CD4-positive, alpha-beta T cell (primary cell): ENCODE measurements around the gene SFMBT1. TPM values are rescaled to one million over a fixed set of nuclear protein-coding genes. Genes with fewer than 3 reads are reported as not detected.

Experiments used
- ATAC-seq: fragments of 200-7000 bp; cut with Tn5 transposase; one replicate; pipeline ENCODE4 v1.10.0; 2022; ENCODE audit warnings: mild to moderate bottlenecking; ENCODE audit not compliant: poor library complexity
- CTCF ChIA-PET: fragments of 350-600 bp; sonication (Branson Sonifier 250); formaldehyde crosslinking; loops from one replicate; lab custom pipeline; 2021; ENCODE audit warnings: antibody characterized with exemption, inconsistent platforms; lab: Charles Lee
- POLR2A ChIA-PET: fragments of 350-600 bp; sonication (Branson Sonifier 250); formaldehyde crosslinking; loops from one replicate; lab custom pipeline; 2021; ENCODE audit warnings: antibody characterized with exemption, inconsistent platforms; lab: Charles Lee
- DNase-seq, 14 experiments: peaks; one replicate each; pipeline ENCODE4 v3.0.0-alpha.2; 2013 to 2020; ENCODE audit warnings: mixed read lengths in 2 of 14
- H3K27ac ChIP-seq, 2 donors: one replicate each; pipeline versions ENCODE4 v1.5.1 to v1.7.0; 2013; ENCODE audit warnings: low read length in 2 of 2, low read depth in 1 of 2, mild to moderate bottlenecking in 1 of 2
- H3K27me3 ChIP-seq, 2 experiments: 1 replicate in 1 of 2; 2 replicates in 1 of 2; pipeline versions ENCODE4 v1.6.1 to v1.7.0; 2013; ENCODE audit warnings: low read length in 2 of 2, control low read depth in 1 of 2, mild to moderate bottlenecking in 1 of 2, moderate library complexity in 1 of 2; ENCODE audit not compliant: insufficient read depth in 2 of 2, control insufficient read depth in 1 of 2
- H3K36me3 ChIP-seq: one replicate; pipeline ENCODE4 v1.6.1; 2013; ENCODE audit warnings: low read length, control low read depth; ENCODE audit not compliant: insufficient read depth
- H3K4me1 ChIP-seq: one replicate; pipeline ENCODE4 v1.6.1; 2013; ENCODE audit warnings: low read length, control low read depth; ENCODE audit not compliant: insufficient read depth
- H3K4me3 ChIP-seq: one replicate; pipeline ENCODE4 v1.5.1; 2013; ENCODE audit warnings: mild to moderate bottlenecking, low read length, moderate library complexity
- H3K9me3 ChIP-seq, 2 experiments: 1 replicate in 1 of 2; 2 replicates in 1 of 2; pipeline versions ENCODE4 v1.6.1 to v1.7.0; 2013; ENCODE audit warnings: low read length in 2 of 2, mild to moderate bottlenecking in 2 of 2, control low read depth in 1 of 2, moderate library complexity in 1 of 2; ENCODE audit not compliant: control insufficient read depth in 1 of 2, insufficient read depth in 1 of 2
- H3K27ac Mint-ChIP-seq: one replicate; pipeline ENCODE4 v1.8.0; 2020; ENCODE audit warnings: mixed read lengths
- H3K27me3 Mint-ChIP-seq: one replicate; pipeline ENCODE4 v1.8.0; 2021; ENCODE audit warnings: mixed read lengths
- H3K36me3 Mint-ChIP-seq: one replicate; pipeline ENCODE4 v1.8.0; 2021; ENCODE audit warnings: low read depth, mixed read lengths
- H3K4me1 Mint-ChIP-seq: one replicate; pipeline ENCODE4 v1.8.0; 2021; ENCODE audit warnings: low read depth, mixed read lengths
- H3K4me3 Mint-ChIP-seq: one replicate; pipeline ENCODE4 v1.8.0; 2020; ENCODE audit warnings: mild to moderate bottlenecking, mixed read lengths
- H3K9me3 Mint-ChIP-seq: one replicate; pipeline ENCODE4 v1.8.0; 2020; ENCODE audit warnings: mixed read lengths
- CTCF ChIP-seq: fragments of 200-600 bp; IDR thresholded peaks from one replicate; pipeline ENCODE4 v1.8.0; 2022; ENCODE audit warnings: antibody characterized with exemption, mild to moderate bottlenecking
- intact Hi-C, 2 experiments: fragments of 100-400 bp; cut with DNase I in 1 of 2; cut with micrococcal nuclease in 1 of 2; formaldehyde crosslinking; loops; one replicate each; pipeline versions ENCODE4 v1.15.1 to v1.9.0; 2023 to 2025; cut with DNase I, micrococcal nuclease
- total RNA-seq, 174 experiments: library from RNA in 2 of 174; stranded (reverse) in 2 of 174; gene quantifications; one replicate each; pipeline ENCODE4 v1.2.3 and lab custom pipeline; 2021 to 2026

Gene SFMBT1
- total RNA-seq, 2 experiments from 2014 or later: 54.3 to 55.9 TPM

- Histone ChIP-seq H3K27me3 (no peaks in the 10 kb centered on the region), H3K27ac (no peak overlapping the region), H3K36me3 (peaks cover 4% of the 10 kb centered on the region), H3K9me3 (peaks cover 0 to 21% of the 10 kb centered on the region in 2 experiments), H3K4me3 (no peak overlapping the region), H3K4me1 (no peaks in the 10 kb centered on the region)
- TF ChIP-seq CTCF: no peak
- no peaks in the 10 kb centered on the region for H3K27me3 Mint-ChIP-seq
- no peak overlapping the region for H3K27ac Mint-ChIP-seq
- ChIA-PET CTCF (no interaction called here), POLR2A (interaction anchor here (0.5 kb wide), 1 partner anchor 256 kb away, joined by 3 read pairs; no protein-coding TSS in a partner anchor)
- H3K4me1 Mint-ChIP-seq: no peaks in the 10 kb centered on the region
- peaks cover 50% of the 10 kb centered on the region for H3K36me3 Mint-ChIP-seq
- intact Hi-C loops: loop anchor here in 1 of 2 experiments (10.0 kb wide), 1 partner anchor 828 kb away; no protein-coding TSS in a partner anchor
- ATAC-seq (no peak), DNase-seq (no peak)
- H3K9me3 Mint-ChIP-seq: peaks cover 2% of the 10 kb centered on the region
- no peak overlapping the region for H3K4me3 Mint-ChIP-seq
These were observed 179.4 kb downstream of the SFMBT1 start for GRCh38 chr3:52866427-52866826.

GRCh38 chr3:52865994-52866393 is 179.9 kb downstream of the SFMBT1 start:
- no peak for TF ChIP-seq CTCF
- H3K4me3 Mint-ChIP-seq: no peak overlapping the region
- POLR2A ChIA-PET: interaction anchor here (0.5 kb wide), 1 partner anchor 257 kb away, joined by 3 read pairs; no protein-coding TSS in a partner anchor
- H3K9me3 Mint-ChIP-seq: peaks cover 2% of the 10 kb centered on the region
- no peaks in the 10 kb centered on the region for H3K4me1 ChIP-seq
- peaks cover 4% of the 10 kb centered on the region for H3K36me3 ChIP-seq
- H3K27me3 ChIP-seq: no peaks in the 10 kb centered on the region
- no peak for ATAC-seq
- no peaks in the 10 kb centered on the region for H3K27me3 Mint-ChIP-seq
- no peak overlapping the region for H3K4me3 ChIP-seq
- peaks cover 0 to 21% of the 10 kb centered on the region in 2 experiments for H3K9me3 ChIP-seq
- no peak overlapping the region for H3K27ac Mint-ChIP-seq
- H3K4me1 Mint-ChIP-seq: no peaks in the 10 kb centered on the region
- H3K27ac ChIP-seq: no peak overlapping the region
- CTCF ChIA-PET: no interaction called here
- peaks cover 50% of the 10 kb centered on the region for H3K36me3 Mint-ChIP-seq
- no peak for DNase-seq
- intact Hi-C loops: loop anchor here in 1 of 2 experiments (10.0 kb wide), 1 partner anchor 829 kb away; no protein-coding TSS in a partner anchor

GRCh38 chr3:52860424-52860768 is 185.5 kb downstream of the SFMBT1 start:
- Histone ChIP-seq H3K27ac (no peak overlapping the region), H3K4me3 (no peak overlapping the region), H3K27me3 (no peaks in the 10 kb centered on the region), H3K4me1 (no peaks in the 10 kb centered on the region), H3K9me3 (peaks cover 0 to 8% of the 10 kb centered on the region in 2 experiments), H3K36me3 (peaks cover 20% of the 10 kb centered on the region)
- ATAC-seq (no peak), DNase-seq (no peak)
- Mint-ChIP-seq H3K36me3 (peaks cover 44% of the 10 kb centered on the region), H3K4me3 (no peak overlapping the region), H3K9me3 (peaks cover 2% of the 10 kb centered on the region), H3K4me1 (no peaks in the 10 kb centered on the region), H3K27ac (peak overlapping the region; percentile 9), H3K27me3 (no peaks in the 10 kb centered on the region)
- intact Hi-C loops: loop anchor here in 1 of 2 experiments (10.0 kb wide), 1 partner anchor 834 kb away; no protein-coding TSS in a partner anchor
- CTCF ChIA-PET: no interaction called here
- TF ChIP-seq CTCF: no peak
- POLR2A ChIA-PET: no interaction called here
